HG02870 (cell line): ENCODE measurements around the gene RBM47.
"Not testable (repeated sequence)": the region's sequence is repeated elsewhere in the genome, so short reads cannot be mapped to it uniquely, and the experiment has no call there.

Experiments
- ATAC-seq: cut with Tn5 transposase; IDR thresholded peaks from one replicate; pipeline ENCODE4 v1.9.1; 2021; ENCODE audit warnings: mild to moderate bottlenecking, moderate library complexity; ENCODE audit not compliant: unreplicated experiment

The RBM47 gene

DNA sequence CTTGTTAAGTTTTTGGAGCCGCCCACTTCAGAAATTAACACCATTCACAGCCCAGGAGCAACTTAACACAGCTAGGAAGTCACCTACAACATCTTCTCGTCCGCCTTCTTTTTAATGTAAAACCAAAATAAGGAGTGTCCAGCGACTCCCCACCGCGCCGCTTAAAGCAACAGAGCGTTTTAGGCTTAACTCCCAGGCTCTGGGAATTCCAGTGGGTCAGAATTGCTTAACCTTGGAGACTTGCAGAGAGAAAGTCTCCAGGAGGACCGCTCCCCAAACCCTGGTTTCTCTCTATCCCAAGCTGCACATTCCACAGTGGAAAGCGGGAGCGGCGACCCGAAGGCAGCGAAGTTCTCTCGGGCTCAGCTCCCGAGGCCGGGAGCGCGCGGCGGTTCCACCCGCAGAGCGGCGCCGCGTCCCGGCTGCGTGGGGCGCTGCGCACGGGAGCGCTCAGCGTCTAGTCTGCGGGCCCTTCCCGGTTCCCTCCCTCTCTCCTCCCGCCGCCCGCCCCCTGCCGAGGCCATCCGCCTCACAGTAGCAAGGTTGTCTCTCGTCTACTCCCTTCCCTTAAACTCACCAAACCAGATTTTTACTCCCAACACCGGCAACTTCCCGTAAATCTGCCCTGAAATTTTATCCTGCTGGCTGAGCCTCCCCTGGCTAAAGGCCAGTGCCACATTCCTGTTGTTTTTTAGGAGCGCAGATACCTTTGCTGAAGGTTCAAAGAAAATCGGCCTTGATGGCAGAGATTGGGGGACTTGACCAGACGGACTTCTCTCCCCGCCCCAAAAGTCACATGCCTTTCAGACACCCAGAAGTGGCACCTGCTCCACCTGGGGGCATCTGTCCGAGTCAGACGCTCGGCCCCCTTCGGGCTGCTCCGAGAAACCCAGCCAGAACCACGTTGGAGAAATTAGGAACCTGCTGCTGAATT lies at the start of gene RBM47:
Gene RBM47 (minus strand): TSS at position 464 of the 934 bp plus-strand sequence. CDS start 190,971 bp downstream, outside the sequence.
- peak; percentile 33 for ATAC-seq

DNA sequence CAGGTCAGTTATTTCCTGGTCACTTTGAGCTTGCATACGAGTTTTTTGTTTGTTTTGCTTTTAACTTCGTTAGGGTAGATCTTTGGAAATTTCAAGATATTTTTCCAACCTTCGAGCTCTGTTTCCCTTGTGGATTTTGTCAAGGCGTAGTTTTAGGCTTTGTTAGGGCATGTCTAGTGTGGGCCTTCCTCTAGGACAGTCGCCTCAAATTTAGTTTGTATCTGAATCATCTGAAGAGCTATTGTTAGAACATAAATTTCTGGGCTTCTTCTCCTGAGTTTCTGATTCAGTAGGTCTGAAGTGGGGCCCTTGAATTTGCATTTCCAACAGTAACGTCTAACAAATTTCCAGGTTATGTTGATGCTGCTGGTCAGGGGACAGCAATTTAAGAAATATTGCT lies 48.8 kb upstream of the RBM47 start:
- ATAC-seq, result no peak

DNA sequence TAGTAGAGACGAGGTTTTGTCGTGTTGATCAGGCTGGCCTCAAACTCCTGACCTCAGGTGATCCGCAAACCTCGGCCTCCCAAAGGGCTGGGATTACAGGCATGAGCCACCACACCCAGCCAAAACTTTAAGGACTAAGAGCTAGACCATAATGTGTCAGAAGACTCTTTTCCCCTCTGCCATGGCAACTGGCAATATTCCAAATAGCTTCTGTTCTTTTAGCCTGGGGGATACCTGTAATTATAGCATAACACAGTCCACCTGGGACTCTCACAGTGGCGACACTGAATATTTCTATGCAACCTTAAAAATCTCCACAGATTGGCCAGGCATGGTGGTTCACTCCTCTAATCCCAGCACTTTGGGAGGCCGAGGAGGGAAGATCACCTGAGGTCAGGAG lies 45.5 kb upstream of the RBM47 start:
- no peak for ATAC-seq

DNA sequence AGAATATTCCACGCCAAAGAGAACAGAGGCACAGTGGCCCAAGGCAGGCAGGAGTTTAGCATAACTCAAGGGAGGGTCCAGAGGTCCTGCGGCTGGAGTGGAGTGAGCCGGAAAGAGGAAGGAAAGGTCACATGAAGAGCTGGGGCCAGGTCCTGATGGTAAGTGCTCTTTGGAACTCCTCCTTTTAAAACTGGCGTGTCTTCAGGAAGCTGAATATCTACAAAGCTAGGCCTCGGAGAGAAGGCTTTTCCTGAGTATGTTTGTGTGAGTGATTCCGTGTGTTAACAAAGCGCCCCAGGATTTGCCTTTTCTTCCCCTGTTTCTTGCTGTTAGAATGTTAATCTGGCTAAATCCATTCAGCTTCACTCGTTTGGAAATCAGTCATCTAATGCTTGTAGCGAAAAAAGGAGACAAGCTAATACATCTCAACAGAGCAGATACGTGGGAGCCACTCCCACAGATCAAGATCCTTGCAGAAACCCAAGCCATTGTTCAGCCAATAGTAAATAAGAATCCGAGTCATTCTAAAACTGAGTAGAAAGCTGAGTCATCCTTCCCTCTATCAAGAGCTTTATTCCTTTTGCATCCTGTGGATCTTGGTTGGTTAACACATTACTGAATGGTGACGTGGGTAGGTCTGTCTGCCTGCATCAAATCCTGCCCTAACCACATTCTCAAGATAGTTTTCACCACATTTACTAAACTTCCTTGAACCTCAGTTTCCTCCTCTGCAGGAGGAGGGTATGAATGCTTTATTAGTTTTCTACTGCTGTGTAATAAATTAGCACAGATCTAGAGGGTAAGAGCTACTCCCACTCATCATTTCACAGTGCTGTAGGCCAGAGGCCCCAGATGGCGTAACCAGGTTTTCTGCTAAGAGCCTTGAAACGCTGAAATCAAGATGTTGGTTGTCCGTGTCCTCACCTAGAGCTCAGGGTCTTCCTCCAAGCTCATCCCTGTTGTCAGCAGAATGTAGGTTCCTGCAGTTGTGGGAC lies 43.2 kb upstream of the RBM47 start:
- peak; percentile 56 for ATAC-seq

DNA sequence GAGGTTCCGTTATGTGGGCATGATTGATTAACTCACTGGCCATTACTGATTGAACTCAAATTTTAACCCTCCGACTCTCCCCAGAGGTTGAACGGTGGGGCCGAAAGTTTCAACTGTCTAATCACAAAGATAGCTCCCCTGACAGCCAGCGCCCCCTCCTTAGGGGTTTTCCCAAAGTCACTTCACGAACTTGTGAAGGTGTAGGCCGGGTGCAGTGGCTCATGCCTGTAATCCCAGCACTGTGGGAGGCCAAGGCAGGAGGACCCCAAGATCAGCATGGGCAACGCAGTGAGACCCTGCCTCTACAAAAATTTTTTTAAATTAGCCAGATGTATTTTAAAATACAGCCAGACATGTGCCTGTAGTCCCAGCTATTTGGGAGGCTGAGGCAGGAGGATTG lies 39.8 kb upstream of the RBM47 start:
- ATAC-seq, result peak; percentile 54

DNA sequence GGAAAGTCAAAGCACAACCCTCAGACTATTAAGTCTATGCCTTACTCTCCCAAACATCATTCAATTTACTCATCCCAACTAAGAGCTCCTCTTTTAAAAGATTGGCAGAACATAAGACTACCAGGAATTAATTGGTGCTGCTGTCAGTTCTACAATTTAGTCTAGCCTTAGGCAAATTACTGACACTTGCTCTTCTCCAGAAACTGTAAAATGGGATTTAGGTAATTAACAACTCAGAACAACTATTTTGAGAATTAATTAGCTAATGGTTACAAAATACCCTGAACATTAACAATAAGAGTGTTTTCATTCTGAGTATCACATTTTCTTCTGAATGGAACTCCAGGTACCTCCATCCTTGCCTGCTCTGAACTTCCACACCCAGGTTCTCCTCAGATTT lies 36.2 kb upstream of the RBM47 start:
- ATAC-seq, result no peak

DNA sequence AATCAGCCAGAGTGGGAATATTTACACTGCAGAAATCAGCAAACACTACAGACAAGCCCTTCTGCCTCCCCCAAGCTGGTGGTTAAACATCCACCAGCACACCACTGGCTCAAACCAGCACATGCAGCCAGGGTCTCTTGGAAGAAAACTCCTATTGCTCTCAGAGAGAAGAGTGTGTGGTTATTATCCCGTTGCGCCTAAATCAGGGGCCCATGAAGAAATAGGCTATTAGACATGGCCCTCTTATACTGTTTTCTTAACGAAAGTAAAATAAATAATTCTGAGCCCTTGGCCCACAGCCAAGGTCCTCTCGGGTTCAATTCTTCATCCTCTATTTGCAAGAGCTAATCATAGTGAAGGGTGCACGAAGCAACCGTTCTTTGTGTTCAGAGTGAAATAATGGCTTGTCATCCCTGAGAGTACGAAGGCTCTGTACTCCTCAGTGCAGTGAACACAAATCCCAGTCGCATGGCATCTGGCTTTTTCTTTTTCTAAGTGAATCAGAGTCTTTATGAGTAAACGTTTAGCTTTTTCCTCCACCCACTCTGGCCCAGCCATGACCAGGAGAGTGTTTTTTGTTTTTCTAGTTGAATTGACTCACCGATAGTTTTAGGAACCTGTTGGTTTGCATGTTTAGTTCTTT lies 33.4 kb upstream of the RBM47 start:
- peak; percentile 86 for ATAC-seq

DNA sequence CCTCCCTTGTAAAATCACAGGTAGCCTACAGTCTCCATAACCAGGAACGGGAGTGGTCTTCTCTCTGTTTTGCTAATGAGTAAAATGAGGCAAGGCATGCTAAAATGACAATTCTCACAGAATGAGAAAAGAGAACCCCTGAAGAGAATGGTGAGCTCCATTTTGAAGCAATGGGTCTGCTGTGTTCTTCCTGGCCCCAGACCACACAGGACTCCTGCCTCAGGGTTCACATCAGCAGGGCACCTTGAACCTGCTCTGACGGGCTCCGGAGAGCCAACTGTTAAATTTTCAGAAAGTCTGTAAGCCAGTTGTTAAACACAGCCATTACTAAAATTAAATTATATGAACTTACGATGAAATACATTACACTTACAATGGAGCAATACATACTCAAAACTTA lies 32.1 kb upstream of the RBM47 start:
- no peak for ATAC-seq

DNA sequence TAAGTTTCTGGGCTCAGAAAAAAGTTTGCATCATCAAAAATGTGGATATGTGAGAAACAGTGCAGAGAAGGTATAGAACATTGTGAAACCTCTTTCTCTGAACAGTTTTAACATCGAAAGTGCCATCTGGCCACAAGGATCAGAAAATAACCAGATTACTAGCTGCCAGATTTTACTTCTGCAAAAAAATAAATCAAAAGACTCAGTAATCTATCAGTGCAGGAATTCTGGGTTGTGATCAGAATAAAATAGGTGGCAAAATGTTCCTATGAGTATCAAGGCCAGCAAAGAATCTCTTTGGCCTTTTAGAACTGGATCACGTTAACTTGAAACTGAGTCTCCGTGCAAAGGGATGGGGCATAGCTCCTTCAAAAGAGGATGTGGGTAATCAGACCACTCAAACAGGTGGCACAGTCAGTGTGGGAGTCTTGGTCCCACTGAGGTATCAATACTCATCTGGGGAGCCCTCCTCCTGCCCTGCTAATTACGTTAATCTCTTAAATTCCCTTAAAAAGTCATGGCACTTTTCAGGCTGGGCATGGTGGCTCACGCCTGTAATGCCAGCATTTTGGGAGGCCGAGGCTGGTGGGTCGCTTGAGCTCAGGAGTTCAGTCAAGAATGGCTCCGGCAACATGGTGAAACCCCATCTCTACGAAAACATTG lies 26.7 kb upstream of the RBM47 start:
- peak; percentile 87 for ATAC-seq

DNA sequence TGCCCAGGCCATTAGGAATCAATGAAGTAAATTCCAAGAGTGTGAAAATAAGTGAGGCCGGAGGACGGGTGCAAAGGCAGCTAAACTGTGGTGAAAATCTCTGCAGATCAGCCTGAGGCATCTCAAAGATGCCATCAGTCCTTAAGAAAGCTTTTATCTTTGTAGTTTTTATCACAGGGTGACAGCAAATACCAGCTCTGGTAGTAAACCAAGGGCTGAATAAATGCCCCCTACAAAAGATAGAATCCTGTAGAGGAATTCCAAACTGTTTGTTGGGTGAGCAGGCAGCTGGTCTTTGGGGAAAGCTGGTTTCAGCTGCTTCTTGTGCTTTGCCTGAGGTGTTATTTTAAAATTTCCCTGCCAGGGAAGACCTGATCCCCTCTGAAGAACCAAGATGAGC lies 21.6 kb upstream of the RBM47 start:
- ATAC-seq, result no peak

DNA sequence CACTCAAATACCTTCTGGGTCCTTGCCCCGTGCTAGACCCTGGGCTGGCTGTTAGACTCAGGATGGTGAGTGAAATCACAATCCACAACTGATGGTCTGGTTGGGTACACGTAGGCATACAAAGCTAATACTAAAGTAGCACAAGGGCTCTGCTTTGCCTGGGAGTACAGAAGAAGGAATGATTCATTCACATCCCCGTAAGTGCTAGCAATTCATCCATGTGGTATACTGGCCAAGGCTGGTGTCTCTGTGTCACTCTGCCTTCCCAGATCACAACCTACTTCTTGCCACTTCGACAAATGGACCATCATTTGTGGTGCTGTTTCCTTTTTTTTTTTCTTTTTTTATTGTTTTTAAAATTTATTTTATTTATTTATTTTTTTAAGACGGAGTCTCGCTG lies 19.7 kb upstream of the RBM47 start:
- ATAC-seq, result no peak

DNA sequence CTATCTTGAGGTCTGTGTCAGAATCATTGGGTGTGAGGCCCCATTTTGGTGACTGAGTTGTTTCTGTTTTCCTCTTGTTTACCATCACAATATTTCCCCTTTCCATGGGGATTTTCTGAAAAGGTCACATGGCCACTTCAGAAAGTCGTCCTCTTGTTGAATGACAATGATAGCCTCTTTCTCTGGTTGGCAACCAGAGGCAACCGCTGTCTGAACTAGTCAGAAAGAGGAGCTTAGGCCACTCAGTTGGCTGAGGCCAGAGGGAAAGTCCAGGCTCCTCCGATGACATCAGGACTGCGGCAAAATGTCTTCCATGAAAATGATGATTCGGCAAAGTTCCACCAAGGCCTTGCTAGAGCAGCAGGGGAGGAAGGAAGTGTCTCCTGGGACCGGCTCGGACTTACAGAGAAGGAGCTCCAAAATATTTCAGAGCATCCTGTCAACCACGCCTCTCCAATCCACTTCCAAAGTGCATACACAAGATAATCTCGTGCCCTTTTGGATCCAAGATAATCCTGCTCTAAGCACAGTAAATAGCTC lies 19.1 kb upstream of the RBM47 start:
- ATAC-seq, result no peak

DNA sequence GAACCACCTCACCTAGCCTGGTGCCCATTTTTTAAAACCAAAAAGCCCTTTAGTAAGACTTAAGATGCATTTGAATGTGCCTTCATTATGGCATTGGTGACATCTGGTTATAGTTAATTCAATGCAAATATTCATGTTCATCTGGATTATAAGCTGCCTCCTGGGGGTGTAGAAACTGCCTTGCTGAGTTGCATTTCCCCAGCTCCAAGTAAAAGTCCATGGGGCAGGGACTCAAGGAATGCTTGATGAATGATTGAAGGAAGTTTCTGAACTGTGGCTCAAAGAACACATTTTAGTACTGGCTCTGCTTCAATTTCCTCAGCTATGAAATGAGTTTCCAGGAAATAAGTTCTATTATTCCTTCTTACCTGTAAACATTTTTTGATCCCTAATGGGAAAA lies 18.5 kb upstream of the RBM47 start:
- no peak for ATAC-seq

DNA sequence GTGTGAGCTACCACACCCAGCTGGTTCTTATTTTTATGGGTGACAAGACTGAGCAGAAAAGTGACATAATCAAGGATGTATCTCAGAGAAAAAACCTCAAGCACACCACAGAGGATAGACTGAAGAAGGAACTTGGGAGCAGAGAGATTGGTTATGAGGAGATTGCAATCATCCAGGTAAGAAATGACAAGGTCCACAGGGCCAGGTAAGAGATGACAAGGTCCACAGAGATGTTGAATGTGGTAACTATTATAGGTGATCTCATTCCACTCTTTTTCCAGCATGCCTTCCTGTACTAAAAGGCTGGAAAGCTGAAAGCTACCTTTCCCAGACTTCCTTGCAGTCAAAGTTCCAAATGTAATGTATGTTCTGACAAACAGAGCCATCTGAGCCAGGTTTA lies 15.9 kb upstream of the RBM47 start:
- no peak for ATAC-seq

DNA sequence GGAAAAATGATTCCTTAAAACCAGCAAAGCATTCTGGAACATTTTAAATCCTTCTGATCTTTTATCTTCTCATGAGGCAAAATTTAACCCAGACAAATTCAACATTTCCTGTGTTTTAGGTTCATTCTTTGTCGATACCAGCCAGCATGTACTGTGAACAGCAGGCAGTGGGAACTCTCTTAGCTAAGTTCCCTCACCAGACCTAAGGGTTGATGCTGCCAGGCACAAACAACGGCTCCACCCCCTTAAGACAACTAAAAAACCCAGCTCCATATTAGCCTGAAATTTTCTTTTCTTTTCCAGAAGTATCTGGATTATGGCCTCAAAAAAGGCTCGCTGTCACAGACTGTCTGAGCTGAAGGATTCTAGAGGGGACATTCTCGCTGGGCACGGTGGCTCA lies 2.4 kb upstream of the RBM47 start:
- ATAC-seq, result no peak

DNA sequence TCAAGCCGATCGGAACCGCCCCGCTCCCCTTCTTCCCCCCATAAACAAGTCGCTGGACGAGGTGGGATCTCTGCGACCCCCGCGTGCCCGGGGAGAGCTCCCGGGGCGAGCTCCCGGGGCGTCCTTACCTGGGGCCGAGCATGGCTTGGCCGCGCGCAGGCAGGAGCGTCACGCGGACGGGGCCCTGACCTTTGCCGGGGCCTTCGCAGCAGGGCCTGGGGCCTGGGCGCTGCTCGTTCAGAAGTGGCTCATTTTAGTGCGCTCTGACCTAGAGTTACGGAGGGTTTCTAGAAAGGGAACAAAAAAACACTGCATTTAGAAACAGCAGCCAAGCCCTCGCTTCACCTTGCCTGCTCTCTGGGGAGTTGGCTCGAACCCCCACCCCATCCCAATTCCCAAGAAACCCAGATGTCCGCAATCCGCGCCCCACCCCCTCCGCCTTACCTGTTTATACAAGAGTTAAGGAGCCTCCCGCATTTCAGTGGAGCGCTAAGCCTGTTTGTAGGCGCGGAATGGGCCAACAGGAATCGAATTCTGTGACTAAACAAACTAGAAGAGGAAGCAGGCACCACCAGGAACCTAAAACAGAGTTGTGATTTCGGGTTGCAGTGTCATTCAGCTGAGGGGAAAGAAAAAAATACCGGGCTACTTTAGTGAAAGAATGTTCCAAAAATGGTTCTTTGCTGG lies 814 bp upstream of the RBM47 start:
- peak; percentile 51 for ATAC-seq

DNA sequence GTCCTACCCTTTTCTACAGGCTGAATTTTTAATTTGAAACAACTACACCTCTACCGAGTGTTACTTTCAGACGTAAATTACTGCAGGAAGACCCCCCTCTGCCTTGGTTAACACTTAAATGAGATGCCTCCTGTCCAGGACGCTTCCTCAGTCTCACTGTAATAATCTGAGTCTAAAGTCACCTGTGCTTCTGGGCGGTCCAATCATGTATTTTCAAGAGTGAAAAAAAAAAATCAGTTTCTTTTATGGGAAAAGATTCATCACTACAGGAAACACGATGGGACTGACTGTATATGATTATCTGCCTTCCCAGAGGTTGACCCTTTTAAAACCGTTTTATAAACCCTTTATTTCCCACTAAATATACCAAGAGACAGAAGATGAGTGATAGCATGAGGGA lies 776 bp downstream of the RBM47 start:
- no peak for ATAC-seq

DNA sequence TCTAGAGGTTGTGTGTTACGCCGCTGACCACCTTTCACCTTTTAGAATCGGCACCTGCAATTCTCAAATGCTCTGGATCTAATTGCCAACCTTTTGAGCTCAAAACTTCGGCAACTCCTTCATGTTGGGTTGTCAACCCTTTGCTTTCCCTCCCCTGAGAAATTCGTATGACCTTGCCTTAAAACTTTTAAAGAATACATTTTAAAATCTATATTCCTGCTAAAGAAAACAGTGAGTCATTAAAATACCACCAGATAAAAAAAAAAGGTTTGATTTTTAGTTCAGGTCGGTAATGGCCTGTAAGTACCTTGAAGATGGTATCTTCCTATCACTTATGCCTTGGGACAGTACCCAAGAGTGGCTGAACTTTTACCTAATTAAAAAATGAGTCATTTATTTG lies 1.3 kb downstream of the RBM47 start:
- not testable (repeated sequence) for ATAC-seq

DNA sequence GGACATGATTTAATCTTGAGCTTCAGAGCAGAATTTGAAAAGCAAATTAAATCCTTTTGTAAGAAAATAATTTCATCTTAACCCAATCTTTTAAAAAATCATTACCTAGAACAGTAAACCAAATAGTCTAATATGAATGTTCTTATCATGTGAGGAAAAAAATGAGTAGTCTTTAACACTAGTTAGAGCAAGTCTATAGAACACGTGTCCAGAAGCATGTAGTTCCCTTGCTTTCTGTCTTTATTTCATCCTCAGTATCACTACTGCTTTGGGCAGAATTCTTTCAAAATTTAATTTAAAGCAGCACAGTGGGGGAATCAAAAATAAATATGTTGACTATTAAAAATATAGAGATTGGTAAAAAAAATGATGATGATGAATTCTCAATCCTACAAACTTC lies 2.1 kb downstream of the RBM47 start:
- ATAC-seq, result no peak
